ENCODE data around the gene CXCR6.

Gene CXCR6

GRCh38 chr3:45938043-45938435 is 5.2 kb upstream of the CXCR6 start:
- no peak overlapping the region for H2BK5ac ChIP-seq (ENCODE audit: low read depth, low read length, poor library complexity)
- H4K91ac ChIP-seq (ENCODE audit: low read depth, low read length), result no peak overlapping the region
- no peak overlapping the region for H3K18ac ChIP-seq (ENCODE audit: low read length)
- no peak overlapping the region for H2BK120ac ChIP-seq (ENCODE audit: insufficient read depth, low read length, poor library complexity)
- no peak overlapping the region for H3K23ac ChIP-seq (ENCODE audit: low read length)
- H3K4me2 ChIP-seq (ENCODE audit: low read length), result no peak overlapping the region
- no peak overlapping the region for H2BK12ac ChIP-seq (ENCODE audit: low read length)
- DNase-seq, result no peak
- H2AFZ ChIP-seq (ENCODE audit: insufficient read depth, low read length, poor library complexity), result no peak overlapping the region
- H3K27me3 ChIP-seq (ENCODE audit: insufficient read depth, low read length), result no peaks in the 10 kb centered on the region
- H3K9me3 ChIP-seq (ENCODE audit: insufficient read depth, low read depth, low read length), result peaks cover 3% of the 10 kb centered on the region
- H3K79me2 ChIP-seq (ENCODE audit: control insufficient read depth, insufficient read depth, low read length, poor library complexity), result peaks cover 2% of the 10 kb centered on the region
- peaks cover 2 to 7% of the 10 kb centered on the region in 2 experiments for H3K36me3 ChIP-seq (ENCODE audit: control insufficient read depth in 1 of 2, insufficient read depth in 2 of 2, low read length in 2 of 2)
- H3K14ac ChIP-seq (ENCODE audit: low read length), result no peak overlapping the region
- no peak overlapping the region for H3K4ac ChIP-seq (ENCODE audit: low read depth, low read length)
- H3K4me1 ChIP-seq (ENCODE audit: control insufficient read depth in 1 of 2, insufficient read depth in 2 of 2, low read length in 2 of 2), result peaks cover 21 to 28% of the 10 kb centered on the region in 2 experiments
- H3K79me1 ChIP-seq (ENCODE audit: low read length), result peaks cover 28% of the 10 kb centered on the region
- no peak overlapping the region for H4K12ac ChIP-seq (ENCODE audit: low read depth, low read length)
- no peak overlapping the region for H3K4me3 ChIP-seq (ENCODE audit: low read depth, low read length)
- no peak overlapping the region for H3K9ac ChIP-seq (ENCODE audit: low read length)
- H3K27ac ChIP-seq (ENCODE audit: low read depth, low read length), result no peak overlapping the region
- H2AK5ac ChIP-seq (ENCODE audit: low read length), result no peak overlapping the region
- WGBS (ENCODE audit: extremely low coverage, insufficient coverage, insufficient read length), result no CpG with 5 or more reads among the region's 4 CpGs
- H4K8ac ChIP-seq (ENCODE audit: low read depth, low read length), result no peak overlapping the region

GRCh38 chr3:45938864-45939263 is 4.4 kb upstream of the CXCR6 start:
- Histone ChIP-seq H3K9me3 (ENCODE audit: insufficient read depth, low read depth, low read length) (peaks cover 3% of the 10 kb centered on the region), H3K4ac (ENCODE audit: low read depth, low read length) (no peak overlapping the region), H3K27ac (ENCODE audit: low read depth, low read length) (peak overlapping the region; percentile 87), H3K79me1 (ENCODE audit: low read length) (peaks cover 31% of the 10 kb centered on the region), H4K12ac (ENCODE audit: low read depth, low read length) (no peak overlapping the region), H3K9ac (ENCODE audit: low read length) (no peak overlapping the region), H3K4me3 (ENCODE audit: low read depth, low read length) (no peak overlapping the region), H3K79me2 (ENCODE audit: control insufficient read depth, insufficient read depth, low read length, poor library complexity) (peaks cover 2% of the 10 kb centered on the region), H4K91ac (ENCODE audit: low read depth, low read length) (peak overlapping the region; percentile 95), H3K4me1 (ENCODE audit: control insufficient read depth in 1 of 2, insufficient read depth in 2 of 2, low read length in 2 of 2) (peaks cover 23 to 30% of the 10 kb centered on the region in 2 experiments), H3K27me3 (ENCODE audit: insufficient read depth, low read length) (no peaks in the 10 kb centered on the region), H3K4me2 (ENCODE audit: low read length) (no peak overlapping the region), H2BK12ac (ENCODE audit: low read length) (no peak overlapping the region), H2BK5ac (ENCODE audit: low read depth, low read length, poor library complexity) (peak overlapping the region; percentile 38), H2AFZ (ENCODE audit: insufficient read depth, low read length, poor library complexity) (no peak overlapping the region), H3K18ac (ENCODE audit: low read length) (peak overlapping the region; percentile 1), H2AK5ac (ENCODE audit: low read length) (no peak overlapping the region), H3K23ac (ENCODE audit: low read length) (no peak overlapping the region), H3K14ac (ENCODE audit: low read length) (peak overlapping the region; percentile 80), H4K8ac (ENCODE audit: low read depth, low read length) (peak overlapping the region; percentile 5), H2BK120ac (ENCODE audit: insufficient read depth, low read length, poor library complexity) (peak overlapping the region; percentile 12), H3K36me3 (ENCODE audit: control insufficient read depth in 1 of 2, insufficient read depth in 2 of 2, low read length in 2 of 2) (peaks cover 2 to 7% of the 10 kb centered on the region in 2 experiments)
- DNase-seq, result peak; percentile 90 to 94
- no CpG with 5 or more reads among the region's 4 CpGs for WGBS (ENCODE audit: extremely low coverage, insufficient coverage, insufficient read length)

GRCh38 chr3:45939341-45939771 is 3.9 kb upstream of the CXCR6 start:
- Histone ChIP-seq H3K79me2 (ENCODE audit: control insufficient read depth, insufficient read depth, low read length, poor library complexity) (peaks cover 2% of the 10 kb centered on the region), H3K27me3 (ENCODE audit: insufficient read depth, low read length) (no peaks in the 10 kb centered on the region), H2AK5ac (ENCODE audit: low read length) (peak overlapping the region; percentile 45), H4K8ac (ENCODE audit: low read depth, low read length) (peak overlapping the region; percentile 5), H2AFZ (ENCODE audit: insufficient read depth, low read length, poor library complexity) (no peak overlapping the region), H3K36me3 (ENCODE audit: control insufficient read depth in 1 of 2, insufficient read depth in 2 of 2, low read length in 2 of 2) (peaks cover 2 to 7% of the 10 kb centered on the region in 2 experiments), H3K23ac (ENCODE audit: low read length) (no peak overlapping the region), H3K9me3 (ENCODE audit: insufficient read depth, low read depth, low read length) (peaks cover 3% of the 10 kb centered on the region), H3K18ac (ENCODE audit: low read length) (peak overlapping the region; percentile 1), H2BK120ac (ENCODE audit: insufficient read depth, low read length, poor library complexity) (peak overlapping the region; percentile 12), H3K14ac (ENCODE audit: low read length) (peak overlapping the region; percentile 80), H4K91ac (ENCODE audit: low read depth, low read length) (peak overlapping the region; percentile 95), H2BK12ac (ENCODE audit: low read length) (peak overlapping the region; percentile 61), H3K4ac (ENCODE audit: low read depth, low read length) (no peak overlapping the region), H2BK5ac (ENCODE audit: low read depth, low read length, poor library complexity) (peak overlapping the region; percentile 38), H3K4me2 (ENCODE audit: low read length) (no peak overlapping the region), H3K9ac (ENCODE audit: low read length) (no peak overlapping the region), H3K79me1 (ENCODE audit: low read length) (peaks cover 31% of the 10 kb centered on the region), H3K4me1 (ENCODE audit: control insufficient read depth in 1 of 2, insufficient read depth in 2 of 2, low read length in 2 of 2) (peaks cover 23 to 30% of the 10 kb centered on the region in 2 experiments), H3K27ac (ENCODE audit: low read depth, low read length) (peak overlapping the region; percentile 87), H3K4me3 (ENCODE audit: low read depth, low read length) (no peak overlapping the region), H4K12ac (ENCODE audit: low read depth, low read length) (no peak overlapping the region)
- WGBS (ENCODE audit: extremely low coverage, insufficient coverage, insufficient read length), result no CpG with 5 or more reads among the region's 5 CpGs
- peak in 1 of 2 donors; percentile 16 for DNase-seq

- Histone ChIP-seq H3K4me3 (ENCODE audit: low read depth, low read length) (no peak overlapping the region), H3K36me3 (ENCODE audit: control insufficient read depth in 1 of 2, insufficient read depth in 2 of 2, low read length in 2 of 2) (peaks cover 2 to 7% of the 10 kb centered on the region in 2 experiments), H2BK120ac (ENCODE audit: insufficient read depth, low read length, poor library complexity) (peak overlapping the region; percentile 96), H3K4me2 (ENCODE audit: low read length) (no peak overlapping the region), H3K9ac (ENCODE audit: low read length) (no peak overlapping the region), H3K27ac (ENCODE audit: low read depth, low read length) (peak overlapping the region; percentile 87), H3K79me2 (ENCODE audit: control insufficient read depth, insufficient read depth, low read length, poor library complexity) (peaks cover 2% of the 10 kb centered on the region), H2BK12ac (ENCODE audit: low read length) (peak overlapping the region; percentile 61), H3K79me1 (ENCODE audit: low read length) (peaks cover 31% of the 10 kb centered on the region), H2BK5ac (ENCODE audit: low read depth, low read length, poor library complexity) (peak overlapping the region; percentile 38), H4K8ac (ENCODE audit: low read depth, low read length) (peak overlapping the region; percentile 80), H3K23ac (ENCODE audit: low read length) (no peak overlapping the region), H3K4me1 (ENCODE audit: control insufficient read depth in 1 of 2, insufficient read depth in 2 of 2, low read length in 2 of 2) (peaks cover 23 to 30% of the 10 kb centered on the region in 2 experiments), H2AFZ (ENCODE audit: insufficient read depth, low read length, poor library complexity) (peak overlapping the region; percentile 47), H3K27me3 (ENCODE audit: insufficient read depth, low read length) (no peaks in the 10 kb centered on the region), H3K4ac (ENCODE audit: low read depth, low read length) (peak overlapping the region; percentile 78), H4K91ac (ENCODE audit: low read depth, low read length) (peak overlapping the region; percentile 95), H4K12ac (ENCODE audit: low read depth, low read length) (no peak overlapping the region), H3K14ac (ENCODE audit: low read length) (peak overlapping the region; percentile 94), H2AK5ac (ENCODE audit: low read length) (peak overlapping the region; percentile 81), H3K18ac (ENCODE audit: low read length) (peak overlapping the region; percentile 88), H3K9me3 (ENCODE audit: insufficient read depth, low read depth, low read length) (peaks cover 3% of the 10 kb centered on the region)
- peak; percentile 92 to 95 for DNase-seq
- no CpG with 5 or more reads among the region's 7 CpGs for WGBS (ENCODE audit: extremely low coverage, insufficient coverage, insufficient read length)
Measured at GRCh38 chr3:45940004-45940780, 3.1 kb upstream of the CXCR6 start.
